Measurements from ENCODE around the gene HOXA2.

- no peak for TF ChIP-seq POLR2A (IDR thresholded peaks at IDR 0.05)
- no peak for TF ChIP-seq CTCF (IDR thresholded peaks at IDR 0.05 in 4 of 5, conservative IDR thresholded peaks at IDR 0.05 in 1 of 5)
Observed at GRCh38 chr7:27142580-27143022, 40.1 kb upstream of the HOXA2 start.

Measured in gastrocnemius medialis (tissue), 4 donors.